Measurements from ENCODE around the gene TSPAN16.

The TSPAN16 gene

DNA sequence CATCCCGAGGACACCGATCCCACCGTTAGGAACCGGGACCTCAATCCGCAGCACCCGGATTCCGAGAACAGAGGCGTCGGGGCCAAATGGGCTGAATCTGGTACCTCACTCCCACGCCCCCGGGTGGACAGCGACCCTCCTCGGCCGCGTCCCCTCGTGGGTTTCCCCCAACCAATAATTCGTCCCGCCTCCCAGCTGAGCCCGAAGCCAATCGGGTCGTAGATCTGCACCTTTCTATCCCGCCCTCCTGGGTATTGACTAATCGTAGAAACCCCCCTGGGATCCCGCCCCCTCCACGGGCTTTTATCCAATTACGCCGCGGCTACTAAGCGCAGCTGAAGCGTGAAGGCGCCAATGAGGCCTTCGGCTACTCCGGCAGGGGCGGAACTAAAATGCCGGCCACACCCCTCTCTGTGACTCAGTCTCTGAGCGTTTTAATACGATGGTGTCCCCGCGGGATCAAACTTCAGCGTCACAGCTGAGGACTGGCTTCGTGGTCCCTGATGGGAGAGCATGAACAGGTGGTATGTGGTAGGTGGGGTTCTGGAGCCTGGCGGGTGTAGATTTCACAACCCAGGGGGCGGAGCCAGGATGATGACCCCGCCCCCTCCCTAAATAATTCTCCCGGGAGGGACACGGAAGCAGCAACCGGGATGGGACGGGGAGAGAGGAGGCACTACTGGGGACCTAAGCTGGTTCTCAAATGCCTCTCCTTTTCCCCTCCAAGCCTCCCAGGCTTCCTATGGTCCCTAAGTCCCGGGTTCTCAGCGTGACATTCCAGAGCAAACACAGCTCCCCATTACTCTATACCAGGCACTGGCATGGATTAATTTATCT is 50.4 kb downstream of the TSPAN16 start, which contains the start of the genes CCDC159 and TMEM205 (continued):
- TF ChIP-seq ZNF341 (tag by site-specific recombination; IDR thresholded peaks at IDR 0.05; ENCODE audit: low read depth): peak; percentile 43; the same call in 1 of the 2 replicates
- TF ChIP-seq SP2 (tag by site-specific recombination; IDR thresholded peaks at IDR 0.05): peak; percentile 98
- TF ChIP-seq ZNF157 (tag by site-specific recombination; IDR thresholded peaks at IDR 0.05): no peak
- TF ChIP-seq KLF1 (tag by site-specific recombination; IDR thresholded peaks at IDR 0.05): peak; percentile 52
- TF ChIP-seq SCRT2 (tag by site-specific recombination; IDR thresholded peaks at IDR 0.05): peak; percentile 98
- peak; percentile 59 for TF ChIP-seq GLIS2 (tag by site-specific recombination; IDR thresholded peaks at IDR 0.05)
- TF ChIP-seq ZBTB1 (tag by site-specific recombination; IDR thresholded peaks at IDR 0.05): no peak
- TF ChIP-seq SP7 (tag by site-specific recombination; IDR thresholded peaks at IDR 0.05): peak; percentile 66; the same call in 1 of the 2 replicates
- TF ChIP-seq ZNF248 (tag by site-specific recombination; IDR thresholded peaks at IDR 0.05): no peak
- TF ChIP-seq ZBTB21 (tag by site-specific recombination; IDR thresholded peaks at IDR 0.05): peak; percentile 60; the same call in 1 of the 2 replicates
- TF ChIP-seq, protein P1, sequence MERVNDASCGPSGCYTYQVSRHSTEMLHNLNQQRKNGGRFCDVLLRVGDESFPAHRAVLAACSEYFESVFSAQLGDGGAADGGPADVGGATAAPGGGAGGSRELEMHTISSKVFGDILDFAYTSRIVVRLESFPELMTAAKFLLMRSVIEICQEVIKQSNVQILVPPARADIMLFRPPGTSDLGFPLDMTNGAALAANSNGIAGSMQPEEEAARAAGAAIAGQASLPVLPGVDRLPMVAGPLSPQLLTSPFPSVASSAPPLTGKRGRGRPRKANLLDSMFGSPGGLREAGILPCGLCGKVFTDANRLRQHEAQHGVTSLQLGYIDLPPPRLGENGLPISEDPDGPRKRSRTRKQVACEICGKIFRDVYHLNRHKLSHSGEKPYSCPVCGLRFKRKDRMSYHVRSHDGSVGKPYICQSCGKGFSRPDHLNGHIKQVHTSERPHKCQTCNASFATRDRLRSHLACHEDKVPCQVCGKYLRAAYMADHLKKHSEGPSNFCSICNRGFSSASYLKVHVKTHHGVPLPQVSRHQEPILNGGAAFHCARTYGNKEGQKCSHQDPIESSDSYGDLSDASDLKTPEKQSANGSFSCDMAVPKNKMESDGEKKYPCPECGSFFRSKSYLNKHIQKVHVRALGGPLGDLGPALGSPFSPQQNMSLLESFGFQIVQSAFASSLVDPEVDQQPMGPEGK (tag by site-specific recombination; IDR thresholded peaks at IDR 0.05): peak; percentile 79
- TF ChIP-seq KLF9 (tag by site-specific recombination; IDR thresholded peaks at IDR 0.05; ENCODE audit: low read depth): peak; percentile 94
- no peak for TF ChIP-seq BCL11B (tag by site-specific recombination; IDR thresholded peaks at IDR 0.05; ENCODE audit: low read depth)
- no peak for TF ChIP-seq ZNF768 (tag by site-specific recombination; IDR thresholded peaks at IDR 0.05)
- no peak for TF ChIP-seq ZNF560 (tag by site-specific recombination; IDR thresholded peaks at IDR 0.05; ENCODE audit: borderline replicate concordance)
- TF ChIP-seq PRDM6 (tag by site-specific recombination; IDR thresholded peaks at IDR 0.05): no peak
- TF ChIP-seq, protein P2, sequence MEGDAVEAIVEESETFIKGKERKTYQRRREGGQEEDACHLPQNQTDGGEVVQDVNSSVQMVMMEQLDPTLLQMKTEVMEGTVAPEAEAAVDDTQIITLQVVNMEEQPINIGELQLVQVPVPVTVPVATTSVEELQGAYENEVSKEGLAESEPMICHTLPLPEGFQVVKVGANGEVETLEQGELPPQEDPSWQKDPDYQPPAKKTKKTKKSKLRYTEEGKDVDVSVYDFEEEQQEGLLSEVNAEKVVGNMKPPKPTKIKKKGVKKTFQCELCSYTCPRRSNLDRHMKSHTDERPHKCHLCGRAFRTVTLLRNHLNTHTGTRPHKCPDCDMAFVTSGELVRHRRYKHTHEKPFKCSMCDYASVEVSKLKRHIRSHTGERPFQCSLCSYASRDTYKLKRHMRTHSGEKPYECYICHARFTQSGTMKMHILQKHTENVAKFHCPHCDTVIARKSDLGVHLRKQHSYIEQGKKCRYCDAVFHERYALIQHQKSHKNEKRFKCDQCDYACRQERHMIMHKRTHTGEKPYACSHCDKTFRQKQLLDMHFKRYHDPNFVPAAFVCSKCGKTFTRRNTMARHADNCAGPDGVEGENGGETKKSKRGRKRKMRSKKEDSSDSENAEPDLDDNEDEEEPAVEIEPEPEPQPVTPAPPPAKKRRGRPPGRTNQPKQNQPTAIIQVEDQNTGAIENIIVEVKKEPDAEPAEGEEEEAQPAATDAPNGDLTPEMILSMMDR (tag by site-specific recombination; IDR thresholded peaks at IDR 0.05): peak; percentile 88
- no peak for TF ChIP-seq ZNF311 (tag by site-specific recombination; IDR thresholded peaks at IDR 0.05; ENCODE audit: borderline replicate concordance)
- no peak for TF ChIP-seq ZNF785 (tag by site-specific recombination; IDR thresholded peaks at IDR 0.05)
- no peak; the same call in 1 of the 2 replicates for TF ChIP-seq ZNF660 (tag by site-specific recombination; IDR thresholded peaks at IDR 0.05)
- TF ChIP-seq ZNF639 (tag by site-specific recombination; IDR thresholded peaks at IDR 0.05): peak; percentile 20; the same call in 1 of the 2 replicates
- TF ChIP-seq ZBTB17 (tag by site-specific recombination; IDR thresholded peaks at IDR 0.05): peak; percentile 45; the same call in 1 of the 2 replicates
- TF ChIP-seq ZNF585B (tag by site-specific recombination; IDR thresholded peaks at IDR 0.05): no peak
- TF ChIP-seq, protein P3, sequence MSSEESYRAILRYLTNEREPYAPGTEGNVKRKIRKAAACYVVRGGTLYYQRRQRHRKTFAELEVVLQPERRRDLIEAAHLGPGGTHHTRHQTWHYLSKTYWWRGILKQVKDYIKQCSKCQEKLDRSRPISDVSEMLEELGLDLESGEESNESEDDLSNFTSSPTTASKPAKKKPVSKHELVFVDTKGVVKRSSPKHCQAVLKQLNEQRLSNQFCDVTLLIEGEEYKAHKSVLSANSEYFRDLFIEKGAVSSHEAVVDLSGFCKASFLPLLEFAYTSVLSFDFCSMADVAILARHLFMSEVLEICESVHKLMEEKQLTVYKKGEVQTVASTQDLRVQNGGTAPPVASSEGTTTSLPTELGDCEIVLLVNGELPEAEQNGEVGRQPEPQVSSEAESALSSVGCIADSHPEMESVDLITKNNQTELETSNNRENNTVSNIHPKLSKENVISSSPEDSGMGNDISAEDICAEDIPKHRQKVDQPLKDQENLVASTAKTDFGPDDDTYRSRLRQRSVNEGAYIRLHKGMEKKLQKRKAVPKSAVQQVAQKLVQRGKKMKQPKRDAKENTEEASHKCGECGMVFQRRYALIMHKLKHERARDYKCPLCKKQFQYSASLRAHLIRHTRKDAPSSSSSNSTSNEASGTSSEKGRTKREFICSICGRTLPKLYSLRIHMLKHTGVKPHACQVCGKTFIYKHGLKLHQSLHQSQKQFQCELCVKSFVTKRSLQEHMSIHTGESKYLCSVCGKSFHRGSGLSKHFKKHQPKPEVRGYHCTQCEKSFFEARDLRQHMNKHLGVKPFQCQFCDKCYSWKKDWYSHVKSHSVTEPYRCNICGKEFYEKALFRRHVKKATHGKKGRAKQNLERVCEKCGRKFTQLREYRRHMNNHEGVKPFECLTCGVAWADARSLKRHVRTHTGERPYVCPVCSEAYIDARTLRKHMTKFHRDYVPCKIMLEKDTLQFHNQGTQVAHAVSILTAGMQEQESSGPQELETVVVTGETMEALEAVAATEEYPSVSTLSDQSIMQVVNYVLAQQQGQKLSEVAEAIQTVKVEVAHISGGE (tag by site-specific recombination; conservative IDR thresholded peaks at IDR 0.05; ENCODE audit: low read depth): 0 out of 2 replicates have a peak, but pooled peaks have one; percentile 47
- TF ChIP-seq REST (tag by site-specific recombination; IDR thresholded peaks at IDR 0.05): peak; percentile 86
